Neural progenitor cell (in vitro differentiated cells): ENCODE results near the gene TMEM170A.

ENCODE experiments used
- EZH2phosphoT487 ChIP-seq: fragments of 200-600 bp; sonication (generic); IDR thresholded peaks from 2 replicates; pipeline ENCODE4 v1.6.1; 2017; ENCODE audit warnings: antibody characterized with exemption
- TF ChIP-seq, protein P1 (sequence below): fragments of 200-600 bp; sonication (generic); IDR thresholded peaks from 2 replicates; pipeline ENCODE4 v1.5.1; 2017; ENCODE audit warnings: antibody characterized with exemption, mild to moderate bottlenecking

DNA sequence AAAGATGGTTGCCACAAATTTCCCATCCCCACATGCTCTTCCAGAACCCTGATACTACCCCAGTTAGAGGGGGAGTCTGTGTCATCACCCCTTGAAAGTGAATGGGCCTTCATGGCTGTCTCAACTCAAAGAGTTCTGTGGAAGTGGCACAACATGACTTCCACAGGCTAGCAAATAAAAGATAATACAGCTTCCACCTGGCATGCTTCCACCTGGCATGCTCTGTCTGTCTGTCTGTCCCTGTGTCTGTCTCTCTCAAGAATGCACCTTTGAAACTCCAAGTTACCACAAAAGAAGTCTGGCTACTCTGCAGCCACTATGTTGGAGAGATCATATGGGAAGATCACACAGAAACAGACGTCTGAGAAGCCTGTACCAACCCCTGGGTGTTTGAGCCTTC, 66.2 kb downstream of the TMEM170A start:
- TF ChIP-seq, protein P1, sequence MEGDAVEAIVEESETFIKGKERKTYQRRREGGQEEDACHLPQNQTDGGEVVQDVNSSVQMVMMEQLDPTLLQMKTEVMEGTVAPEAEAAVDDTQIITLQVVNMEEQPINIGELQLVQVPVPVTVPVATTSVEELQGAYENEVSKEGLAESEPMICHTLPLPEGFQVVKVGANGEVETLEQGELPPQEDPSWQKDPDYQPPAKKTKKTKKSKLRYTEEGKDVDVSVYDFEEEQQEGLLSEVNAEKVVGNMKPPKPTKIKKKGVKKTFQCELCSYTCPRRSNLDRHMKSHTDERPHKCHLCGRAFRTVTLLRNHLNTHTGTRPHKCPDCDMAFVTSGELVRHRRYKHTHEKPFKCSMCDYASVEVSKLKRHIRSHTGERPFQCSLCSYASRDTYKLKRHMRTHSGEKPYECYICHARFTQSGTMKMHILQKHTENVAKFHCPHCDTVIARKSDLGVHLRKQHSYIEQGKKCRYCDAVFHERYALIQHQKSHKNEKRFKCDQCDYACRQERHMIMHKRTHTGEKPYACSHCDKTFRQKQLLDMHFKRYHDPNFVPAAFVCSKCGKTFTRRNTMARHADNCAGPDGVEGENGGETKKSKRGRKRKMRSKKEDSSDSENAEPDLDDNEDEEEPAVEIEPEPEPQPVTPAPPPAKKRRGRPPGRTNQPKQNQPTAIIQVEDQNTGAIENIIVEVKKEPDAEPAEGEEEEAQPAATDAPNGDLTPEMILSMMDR = no peak
- no peak for TF ChIP-seq EZH2phosphoT487
